Non-pigmented ciliary epithelial cell (primary cell): ENCODE results near the gene ZNF428.
"Not testable (repeated sequence)": the region's sequence is repeated elsewhere in the genome, so short reads cannot be mapped to it uniquely, and the experiment has no call there.

Experiments used
- DNase-seq: peaks from one replicate; pipeline ENCODE4 v3.0.0-alpha.2; 2010; ENCODE audit warnings: low read depth

Gene ZNF428

GRCh38 chr19:43639519-43640423 lies 20.3 kb upstream of the ZNF428 start, which contains the start of gene CADM4:
Gene CADM4 (minus strand): TSS chr19:43639850. CDS start chr19:43639790, 60 bp downstream.
- DNase-seq = no peak

GRCh38 chr19:43638995-43639518 lies 19.6 kb upstream of the ZNF428 start:
- no peak for DNase-seq

GRCh38 chr19:43638214-43638994 lies 19.0 kb upstream of the ZNF428 start:
- DNase-seq = no peak

GRCh38 chr19:43636121-43636683 lies 16.8 kb upstream of the ZNF428 start:
- DNase-seq = no peak

GRCh38 chr19:43635561-43635940 lies 16.1 kb upstream of the ZNF428 start:
- DNase-seq = not testable (repeated sequence)

GRCh38 chr19:43634872-43635560 lies 15.6 kb upstream of the ZNF428 start:
- no peak for DNase-seq

- no peak for DNase-seq
Observed at GRCh38 chr19:43634506-43634871, 15.1 kb upstream of the ZNF428 start.

- DNase-seq = no peak
Observed at GRCh38 chr19:43634068-43634467, 14.6 kb upstream of the ZNF428 start.

GRCh38 chr19:43633520-43633919 lies 14.1 kb upstream of the ZNF428 start:
- DNase-seq = no peak

GRCh38 chr19:43631491-43631890 lies 12.1 kb upstream of the ZNF428 start:
- DNase-seq = no peak

- no peak for DNase-seq
Observed at GRCh38 chr19:43628646-43629326, 9.4 kb upstream of the ZNF428 start.

GRCh38 chr19:43626838-43627237 lies 7.4 kb upstream of the ZNF428 start:
- DNase-seq = no peak

- DNase-seq = no peak
Observed at GRCh38 chr19:43625918-43626579, 6.6 kb upstream of the ZNF428 start.

GRCh38 chr19:43624933-43625332 lies 5.5 kb upstream of the ZNF428 start:
- DNase-seq = no peak

GRCh38 chr19:43623889-43624670 lies 4.7 kb upstream of the ZNF428 start:
- no peak for DNase-seq

- no peak for DNase-seq
Observed at GRCh38 chr19:43622956-43623355, 3.5 kb upstream of the ZNF428 start.

GRCh38 chr19:43622070-43622469 lies 2.6 kb upstream of the ZNF428 start:
- DNase-seq = no peak

- no peak for DNase-seq
Observed at GRCh38 chr19:43620061-43621001, 902 bp upstream of the ZNF428 start.

GRCh38 chr19:43618921-43619261 lies 538 bp downstream of the ZNF428 start:
- no peak for DNase-seq
